Measurements from ENCODE around the gene MGA. TPM values are rescaled to one million over a fixed set of nuclear protein-coding genes. Genes with fewer than 3 reads are reported as not detected.

Gene MGA
- total RNA-seq, 4 donors from 2014 or later, result 54.8 to 156 (median 114) TPM

GRCh38 chr15:41812820-41813375 lies 152.7 kb downstream of the MGA start:
- Histone ChIP-seq H3K4me1 (no peaks in the 10 kb centered on the region), H3K9me3 (no peaks in the 10 kb centered on the region), H3K27me3 (no peaks in the 10 kb centered on the region), H3K4me3 (no peak overlapping the region), H3K36me3 (no peaks in the 10 kb centered on the region), H3K27ac (no peak overlapping the region)
- no peak for TF ChIP-seq POLR2A (IDR thresholded peaks at IDR 0.05)
- TF ChIP-seq CTCF (IDR thresholded peaks at IDR 0.05), result no peak
- intact Hi-C loops (cut with DNase I; ENCODE audit: low total_unique reads), result loop anchor here (5.0 kb wide), 2 partner anchors 41 to 206 kb away; partner anchors contain the start of gene MAPKBP1
- no peak for DNase-seq

- no peak for TF ChIP-seq POLR2A (IDR thresholded peaks at IDR 0.05)
- no peak for TF ChIP-seq CTCF (IDR thresholded peaks at IDR 0.05)
- H3K4me1 ChIP-seq, result no peaks in the 10 kb centered on the region
- no peaks in the 10 kb centered on the region for H3K27me3 ChIP-seq
- no peak overlapping the region for H3K4me3 ChIP-seq
- DNase-seq, result no peak
- no peak overlapping the region for H3K27ac ChIP-seq
- no peaks in the 10 kb centered on the region for H3K36me3 ChIP-seq
- intact Hi-C loops (cut with DNase I; ENCODE audit: low total_unique reads), result loop anchor here (5.0 kb wide), 2 partner anchors 41 to 206 kb away; partner anchors contain the start of gene MAPKBP1
- no peaks in the 10 kb centered on the region for H3K9me3 ChIP-seq
Observed at GRCh38 chr15:41813426-41813825, 153.2 kb downstream of the MGA start.

- TF ChIP-seq CTCF (IDR thresholded peaks at IDR 0.05) (no peak), POLR2A (IDR thresholded peaks at IDR 0.05) (no peak)
- intact Hi-C loops (cut with DNase I; ENCODE audit: low total_unique reads), result loop anchor here (5.0 kb wide), 2 partner anchors 42 to 207 kb away; partner anchors contain the start of gene MAPKBP1
- no peak overlapping the region for H3K27ac ChIP-seq
- no peaks in the 10 kb centered on the region for H3K9me3 ChIP-seq
- DNase-seq, result no peak
- no peak overlapping the region for H3K4me3 ChIP-seq
- H3K36me3 ChIP-seq, result no peaks in the 10 kb centered on the region
- H3K4me1 ChIP-seq, result no peaks in the 10 kb centered on the region
- no peaks in the 10 kb centered on the region for H3K27me3 ChIP-seq
Observed at GRCh38 chr15:41814534-41814933, 154.3 kb downstream of the MGA start.

GRCh38 chr15:41816788-41817187 lies 156.6 kb downstream of the MGA start:
- Histone ChIP-seq H3K4me1 (no peaks in the 10 kb centered on the region), H3K27ac (no peak overlapping the region), H3K27me3 (no peaks in the 10 kb centered on the region), H3K9me3 (no peaks in the 10 kb centered on the region), H3K36me3 (no peaks in the 10 kb centered on the region), H3K4me3 (no peak overlapping the region)
- TF ChIP-seq POLR2A (IDR thresholded peaks at IDR 0.05), result no peak
- no peak for TF ChIP-seq CTCF (IDR thresholded peaks at IDR 0.05)
- intact Hi-C loops (cut with DNase I; ENCODE audit: low total_unique reads), result no loop called here
- no peak for DNase-seq

- no peaks in the 10 kb centered on the region for H3K9me3 ChIP-seq
- H3K4me1 ChIP-seq, result no peaks in the 10 kb centered on the region
- no peaks in the 10 kb centered on the region for H3K36me3 ChIP-seq
- DNase-seq, result no peak
- no peak overlapping the region for H3K4me3 ChIP-seq
- no peaks in the 10 kb centered on the region for H3K27me3 ChIP-seq
- intact Hi-C loops (cut with DNase I; ENCODE audit: low total_unique reads), result no loop called here
- TF ChIP-seq POLR2A (IDR thresholded peaks at IDR 0.05), result no peak
- H3K27ac ChIP-seq, result no peak overlapping the region
Observed at GRCh38 chr15:41817327-41817726, 157.1 kb downstream of the MGA start.

GRCh38 chr15:41817781-41818180 lies 157.6 kb downstream of the MGA start:
- intact Hi-C loops (cut with DNase I; ENCODE audit: low total_unique reads), result no loop called here
- Histone ChIP-seq H3K4me1 (no peaks in the 10 kb centered on the region), H3K36me3 (no peaks in the 10 kb centered on the region), H3K27me3 (no peaks in the 10 kb centered on the region), H3K27ac (no peak overlapping the region), H3K4me3 (no peak overlapping the region), H3K9me3 (no peaks in the 10 kb centered on the region)
- TF ChIP-seq POLR2A (IDR thresholded peaks at IDR 0.05) (no peak), CTCF (IDR thresholded peaks at IDR 0.05) (no peak)
- no peak for DNase-seq
